Measurements from ENCODE around the gene TNFRSF25. TPM values are rescaled to one million over a fixed set of nuclear protein-coding genes. Genes with fewer than 3 reads are reported as not detected.

TNFRSF25 gene
- total RNA-seq, 1 donor from 2014 or later, result 21.4 TPM

DNA sequence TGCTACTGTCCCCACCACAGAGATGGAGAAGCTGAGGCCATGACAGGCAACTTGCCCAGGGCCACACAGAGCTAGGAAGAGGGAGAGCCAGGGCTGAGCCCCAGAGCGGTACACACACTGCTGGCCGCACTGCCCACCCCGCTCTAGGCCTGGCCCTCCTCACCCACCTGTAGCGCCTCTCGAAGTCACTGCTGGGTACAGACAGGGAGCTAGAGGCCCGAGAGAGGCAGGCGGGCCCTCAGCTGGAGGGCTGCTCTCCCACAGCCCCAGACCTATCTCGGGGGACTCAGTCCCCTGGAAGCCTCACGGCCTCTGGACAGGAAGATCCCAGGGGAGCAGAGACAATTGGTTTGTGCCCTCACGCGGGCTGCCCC is 42.8 kb upstream of the TNFRSF25 start:
- TF ChIP-seq, protein P1, sequence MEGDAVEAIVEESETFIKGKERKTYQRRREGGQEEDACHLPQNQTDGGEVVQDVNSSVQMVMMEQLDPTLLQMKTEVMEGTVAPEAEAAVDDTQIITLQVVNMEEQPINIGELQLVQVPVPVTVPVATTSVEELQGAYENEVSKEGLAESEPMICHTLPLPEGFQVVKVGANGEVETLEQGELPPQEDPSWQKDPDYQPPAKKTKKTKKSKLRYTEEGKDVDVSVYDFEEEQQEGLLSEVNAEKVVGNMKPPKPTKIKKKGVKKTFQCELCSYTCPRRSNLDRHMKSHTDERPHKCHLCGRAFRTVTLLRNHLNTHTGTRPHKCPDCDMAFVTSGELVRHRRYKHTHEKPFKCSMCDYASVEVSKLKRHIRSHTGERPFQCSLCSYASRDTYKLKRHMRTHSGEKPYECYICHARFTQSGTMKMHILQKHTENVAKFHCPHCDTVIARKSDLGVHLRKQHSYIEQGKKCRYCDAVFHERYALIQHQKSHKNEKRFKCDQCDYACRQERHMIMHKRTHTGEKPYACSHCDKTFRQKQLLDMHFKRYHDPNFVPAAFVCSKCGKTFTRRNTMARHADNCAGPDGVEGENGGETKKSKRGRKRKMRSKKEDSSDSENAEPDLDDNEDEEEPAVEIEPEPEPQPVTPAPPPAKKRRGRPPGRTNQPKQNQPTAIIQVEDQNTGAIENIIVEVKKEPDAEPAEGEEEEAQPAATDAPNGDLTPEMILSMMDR (IDR thresholded peaks at IDR 0.05), result no peak
- no peaks in the 10 kb centered on the region for H3K27me3 Mint-ChIP-seq (ENCODE audit: low read depth)
- no peak overlapping the region for H3K27ac Mint-ChIP-seq (ENCODE audit: unreplicated experiment)
- no peaks in the 10 kb centered on the region for H3K9me3 Mint-ChIP-seq (ENCODE audit: low read depth)
- DNase-seq (ENCODE audit: low spot score), result no peak
- H3K4me1 Mint-ChIP-seq (ENCODE audit: low read depth), result peaks cover 23% of the 10 kb centered on the region
- no peak overlapping the region for H3K4me3 Mint-ChIP-seq (ENCODE audit: unreplicated experiment)
- H3K36me3 Mint-ChIP-seq (ENCODE audit: low read depth), result no peaks in the 10 kb centered on the region

GRCh38 chr1:6508154-6508815 is 42.3 kb upstream of the TNFRSF25 start:
- H3K4me1 Mint-ChIP-seq (ENCODE audit: low read depth), result peaks cover 18% of the 10 kb centered on the region
- H3K27me3 Mint-ChIP-seq (ENCODE audit: low read depth), result no peaks in the 10 kb centered on the region
- no peaks in the 10 kb centered on the region for H3K9me3 Mint-ChIP-seq (ENCODE audit: low read depth)
- no peak for DNase-seq (ENCODE audit: low spot score)
- H3K4me3 Mint-ChIP-seq (ENCODE audit: unreplicated experiment), result no peak overlapping the region
- TF ChIP-seq, protein P1 (IDR thresholded peaks at IDR 0.05), result no peak
- no peak overlapping the region for H3K27ac Mint-ChIP-seq (ENCODE audit: unreplicated experiment)
- no peaks in the 10 kb centered on the region for H3K36me3 Mint-ChIP-seq (ENCODE audit: low read depth)

GRCh38 chr1:6507461-6507911 is 41.5 kb upstream of the TNFRSF25 start:
- Mint-ChIP-seq H3K9me3 (ENCODE audit: low read depth) (no peaks in the 10 kb centered on the region), H3K27ac (ENCODE audit: unreplicated experiment) (no peak overlapping the region), H3K36me3 (ENCODE audit: low read depth) (no peaks in the 10 kb centered on the region), H3K27me3 (ENCODE audit: low read depth) (no peaks in the 10 kb centered on the region), H3K4me3 (ENCODE audit: unreplicated experiment) (no peak overlapping the region), H3K4me1 (ENCODE audit: low read depth) (peaks cover 13% of the 10 kb centered on the region)
- DNase-seq (ENCODE audit: low spot score), result no peak
- TF ChIP-seq, protein P1 (IDR thresholded peaks at IDR 0.05), result no peak

DNA sequence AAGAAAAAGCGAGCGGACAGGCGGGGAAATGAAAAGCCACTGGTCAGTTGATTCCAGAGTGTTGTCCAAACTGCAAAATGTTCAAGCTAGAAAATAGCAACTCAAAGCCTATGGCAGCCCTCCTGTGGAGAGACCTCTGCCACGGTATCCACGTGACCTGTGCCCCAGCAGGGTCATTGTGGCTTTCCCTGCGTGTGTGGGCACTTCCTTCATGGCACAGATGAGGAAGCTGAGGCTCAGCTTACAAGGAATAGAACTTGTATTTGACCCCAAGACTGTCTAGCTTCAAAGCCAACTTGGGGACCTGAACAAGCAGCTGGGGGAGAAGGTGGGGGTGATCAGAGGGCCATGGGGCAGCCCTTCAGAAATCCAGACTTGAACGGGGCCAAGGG is 41.1 kb upstream of the TNFRSF25 start:
- H3K4me3 Mint-ChIP-seq (ENCODE audit: unreplicated experiment), result no peak overlapping the region
- no peaks in the 10 kb centered on the region for H3K27me3 Mint-ChIP-seq (ENCODE audit: low read depth)
- no peak for DNase-seq (ENCODE audit: low spot score)
- H3K9me3 Mint-ChIP-seq (ENCODE audit: low read depth), result no peaks in the 10 kb centered on the region
- H3K27ac Mint-ChIP-seq (ENCODE audit: unreplicated experiment), result no peak overlapping the region
- peaks cover 15% of the 10 kb centered on the region for H3K4me1 Mint-ChIP-seq (ENCODE audit: low read depth)
- TF ChIP-seq, protein P1 (IDR thresholded peaks at IDR 0.05), result no peak
- no peaks in the 10 kb centered on the region for H3K36me3 Mint-ChIP-seq (ENCODE audit: low read depth)

DNA sequence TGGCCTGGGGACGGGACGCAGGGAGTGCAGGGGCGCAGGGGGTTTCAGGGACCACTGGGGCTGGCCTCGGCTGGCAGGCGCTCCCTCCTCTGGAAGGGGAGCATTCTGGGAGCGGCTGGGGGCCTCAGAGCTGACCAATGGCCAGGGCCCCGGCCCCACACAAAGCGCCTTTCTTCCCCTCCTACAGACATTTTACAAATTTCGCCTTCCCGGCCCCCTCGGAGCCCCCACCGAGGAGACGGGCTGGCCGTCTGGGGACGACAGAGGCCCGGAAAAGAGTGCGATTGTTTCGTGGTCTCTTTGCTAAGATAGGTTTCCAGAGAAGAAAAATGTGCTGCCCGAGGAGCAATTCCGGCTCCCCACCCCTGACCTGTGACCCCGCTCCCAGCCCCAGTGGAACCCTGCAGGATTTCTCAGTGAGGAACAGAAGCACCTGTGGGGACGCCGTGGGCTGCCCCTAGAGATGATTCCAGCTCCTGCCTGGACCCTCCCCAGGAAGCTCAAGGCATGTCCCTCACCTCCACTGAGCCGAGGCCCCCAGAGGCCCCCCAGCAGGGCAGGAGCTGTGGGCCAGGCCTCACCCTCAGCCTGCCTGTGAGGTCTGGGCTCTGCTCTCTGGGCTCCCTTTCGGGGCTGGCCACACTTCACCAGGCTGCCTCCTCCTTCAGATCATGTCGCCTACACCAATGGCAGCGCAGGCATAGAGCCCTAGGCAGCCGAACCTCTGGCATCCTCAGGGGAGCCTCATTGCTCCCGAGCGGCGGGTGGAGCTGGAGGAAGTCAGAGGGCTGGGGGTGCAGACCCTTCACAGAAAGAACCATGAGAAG is 40.5 kb upstream of the TNFRSF25 start:
- DNase-seq (ENCODE audit: low spot score), result no peak
- Mint-ChIP-seq H3K4me3 (ENCODE audit: unreplicated experiment) (no peak overlapping the region), H3K4me1 (ENCODE audit: low read depth) (peaks cover 18% of the 10 kb centered on the region), H3K36me3 (ENCODE audit: low read depth) (no peaks in the 10 kb centered on the region), H3K9me3 (ENCODE audit: low read depth) (no peaks in the 10 kb centered on the region), H3K27me3 (ENCODE audit: low read depth) (no peaks in the 10 kb centered on the region), H3K27ac (ENCODE audit: unreplicated experiment) (no peak overlapping the region)
- TF ChIP-seq, protein P1 (IDR thresholded peaks at IDR 0.05), result no peak

All from chondrocyte (in vitro differentiated cells).